ENCODE results near the gene ULK3. TPM values are rescaled to one million over a fixed set of nuclear protein-coding genes. Genes with fewer than 3 reads are reported as not detected.

The ULK3 gene
- total and polyA plus RNA-seq, 2 of the 4 experiments (the other 2 are of a cell fraction): 11.8 to 22.7 TPM

- Histone ChIP-seq H3K27me3 (ENCODE audit: control insufficient read depth, insufficient read depth, low read length) (no peaks in the 10 kb centered on the region), H3K9me3 (ENCODE audit: control insufficient read depth, insufficient read depth, low read length) (no peaks in the 10 kb centered on the region; the same call in 1 of the 2 replicates), H3K79me1 (ENCODE audit: low read depth in 1 of 2, low read length in 2 of 2) (no peaks in the 10 kb centered on the region), H4K20me1 (ENCODE audit: insufficient read depth, low read length) (no peaks in the 10 kb centered on the region), H3K27ac (ENCODE audit: insufficient read depth, low read length) (no peak overlapping the region), H2BK120ac (ENCODE audit: low read depth, low read length) (no peak overlapping the region), H3K9ac (ENCODE audit: low read depth, low read length) (no peak overlapping the region), H3K4me2 (ENCODE audit: low read depth, low read length) (no peak overlapping the region), H2BK15ac (ENCODE audit: low read depth, low read length) (no peak overlapping the region), H2BK20ac (ENCODE audit: low read depth, low read length) (no peak overlapping the region), H3K4ac (ENCODE audit: low read depth, low read length) (no peak overlapping the region), H3K56ac (ENCODE audit: extremely low read depth, insufficient read depth, low read length) (no peak overlapping the region), H3K4me3 (ENCODE audit: insufficient read depth, low read depth, low read length) (no peak overlapping the region), H2AK5ac (ENCODE audit: low read depth, low read length) (no peak overlapping the region), H4K5ac (ENCODE audit: low read depth, low read length) (no peak overlapping the region), H2AK9ac (replicated peaks; ENCODE audit: low read depth, low read length, poor library complexity) (no peak overlapping the region), H2BK5ac (ENCODE audit: low read depth, low read length, poor library complexity, severe bottlenecking) (no peak overlapping the region), H3K18ac (ENCODE audit: low read depth, low read length) (no peak overlapping the region), H3K23ac (ENCODE audit: low read depth, low read length) (no peak overlapping the region), H3K4me1 (ENCODE audit: control insufficient read depth, insufficient read depth, low read length) (no peaks in the 10 kb centered on the region), H3K14ac (replicated peaks; ENCODE audit: low read depth, low read length) (no peak overlapping the region), H4K8ac (ENCODE audit: low read depth in 2 of 2, low read length in 2 of 2) (no peak overlapping the region), H3K36me3 (ENCODE audit: control insufficient read depth, insufficient read depth, low read length) (no peaks in the 10 kb centered on the region), H2AFZ (replicated peaks; ENCODE audit: low read length, poor library complexity) (no peak overlapping the region), H4K91ac (ENCODE audit: insufficient read depth, low read depth, low read length) (no peak overlapping the region), H3K9me1 (ENCODE audit: insufficient read depth, low read length) (no peaks in the 10 kb centered on the region)
- ATAC-seq (ENCODE audit: low read depth) (no peak), DNase-seq (no peak)
- 90% methylated on average over 2 of the region's 6 CpGs; no CpG with 5 or more reads in 1 of the 2 experiments for WGBS, 2 experiments (ENCODE audit: extremely low coverage in 2 of 2, insufficient read length in 1 of 2)
- BruUV-seq (replicated peaks): no TSS peak
- dilution Hi-C loops (cut with HindIII; ENCODE audit: low sequenced_read_pairs, unreplicated experiment) (no loop called here), intact Hi-C loops (cut with micrococcal nuclease) (no loop called here), in situ Hi-C loops (cut with MboI; ENCODE audit: low sequenced_read_pairs) (no loop called here)
- ChIA-PET CTCF (no interaction called here), POLR2A (ENCODE audit: unreplicated experiment) (no interaction called here)
- no peak for TF ChIP-seq CEBPB (IDR thresholded peaks at IDR 0.05; ENCODE audit: low read depth, low read length)
- TF ChIP-seq MXI1 (IDR thresholded peaks at IDR 0.05; ENCODE audit: borderline replicate concordance, low read depth, low read length): no peak
- TF ChIP-seq NFE2L2 (IDR thresholded peaks at IDR 0.05; ENCODE audit: low read depth, low read length): no peak
- TF ChIP-seq, protein P1, sequence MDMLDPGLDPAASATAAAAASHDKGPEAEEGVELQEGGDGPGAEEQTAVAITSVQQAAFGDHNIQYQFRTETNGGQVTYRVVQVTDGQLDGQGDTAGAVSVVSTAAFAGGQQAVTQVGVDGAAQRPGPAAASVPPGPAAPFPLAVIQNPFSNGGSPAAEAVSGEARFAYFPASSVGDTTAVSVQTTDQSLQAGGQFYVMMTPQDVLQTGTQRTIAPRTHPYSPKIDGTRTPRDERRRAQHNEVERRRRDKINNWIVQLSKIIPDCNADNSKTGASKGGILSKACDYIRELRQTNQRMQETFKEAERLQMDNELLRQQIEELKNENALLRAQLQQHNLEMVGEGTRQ (IDR thresholded peaks at IDR 0.05; ENCODE audit: low read depth, low read length): no peak
- no peak for TF ChIP-seq RFX5 (IDR thresholded peaks at IDR 0.05; ENCODE audit: low read depth, low read length)
- TF ChIP-seq, protein P2, sequence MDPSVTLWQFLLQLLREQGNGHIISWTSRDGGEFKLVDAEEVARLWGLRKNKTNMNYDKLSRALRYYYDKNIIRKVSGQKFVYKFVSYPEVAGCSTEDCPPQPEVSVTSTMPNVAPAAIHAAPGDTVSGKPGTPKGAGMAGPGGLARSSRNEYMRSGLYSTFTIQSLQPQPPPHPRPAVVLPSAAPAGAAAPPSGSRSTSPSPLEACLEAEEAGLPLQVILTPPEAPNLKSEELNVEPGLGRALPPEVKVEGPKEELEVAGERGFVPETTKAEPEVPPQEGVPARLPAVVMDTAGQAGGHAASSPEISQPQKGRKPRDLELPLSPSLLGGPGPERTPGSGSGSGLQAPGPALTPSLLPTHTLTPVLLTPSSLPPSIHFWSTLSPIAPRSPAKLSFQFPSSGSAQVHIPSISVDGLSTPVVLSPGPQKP (IDR thresholded peaks at IDR 0.05; ENCODE audit: borderline replicate concordance, low read depth, low read length): no peak
- TF ChIP-seq POLR2A (IDR thresholded peaks at IDR 0.05; ENCODE audit: low read depth, low read length): no peak
- no peak for TF ChIP-seq BHLHE40 (IDR thresholded peaks at IDR 0.05; ENCODE audit: low read depth, low read length)
- TF ChIP-seq RCOR1 (IDR thresholded peaks at IDR 0.05; ENCODE audit: insufficient replicate concordance, low read length): no peak
- TF ChIP-seq FOS (IDR thresholded peaks at IDR 0.05; ENCODE audit: low read depth, low read length): no peak
- TF ChIP-seq CTCF (conservative IDR thresholded peaks at IDR 0.05; ENCODE audit: low read depth, low read length): no peak
- TF ChIP-seq RAD21 (IDR thresholded peaks at IDR 0.05; ENCODE audit: low read length): no peak
- no peak for TF ChIP-seq SMC3 (IDR thresholded peaks at IDR 0.05; ENCODE audit: low read depth, low read length)
- no peak for TF ChIP-seq MAZ (IDR thresholded peaks at IDR 0.05; ENCODE audit: borderline replicate concordance, low read depth, low read length)
- TF ChIP-seq CHD1 (IDR thresholded peaks at IDR 0.05; ENCODE audit: low read depth, low read length): no peak
- no peak for TF ChIP-seq MAFK (IDR thresholded peaks at IDR 0.05; ENCODE audit: low read depth, low read length)
Measured at GRCh38 chr15:74882528-74882927, 39.6 kb upstream of the ULK3 start.

All from IMR-90 (cell line).